T47D (cell line): ENCODE measurements around the gene CGNL1.

Experiments
- DNase-seq, 2 experiments: peaks; one replicate each; pipeline versions ENCODE4 v3.0.0 to v3.0.0-alpha.2; 2011 to 2012; ENCODE audit warnings: low read depth in 1 of 2, low spot score in 1 of 2
- JUND ChIP-seq: IDR thresholded peaks from 2 replicates; pipeline ENCODE4 v1.6.1; 2012; ENCODE audit warnings: low read depth
- in situ Hi-C: cut with HindIII; loops from 2 replicates; pipeline ENCODE4 v1.10.0; 2016; ENCODE audit warnings: low sequenced_read_pairs, low pct_unique_long_range_greater_than_20kb

CGNL1 gene

DNA sequence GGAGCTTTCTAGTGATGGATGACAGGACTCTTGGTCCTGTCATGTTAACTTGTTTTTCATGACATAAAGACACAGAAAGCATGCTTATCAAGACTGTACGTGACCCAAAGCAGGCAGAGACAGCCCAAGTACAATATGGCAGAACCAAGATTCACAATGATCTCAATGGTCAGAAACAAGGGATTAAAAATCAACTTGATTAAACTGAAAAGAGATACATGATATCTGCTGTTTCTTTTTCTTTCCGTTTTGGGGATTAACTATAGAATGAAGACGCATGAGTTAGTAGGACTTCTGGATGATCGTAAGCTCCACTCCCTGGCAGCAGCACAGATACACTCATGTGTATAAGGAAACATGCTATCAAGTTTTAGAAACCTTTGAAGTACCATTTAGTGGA lies 117.0 kb downstream of the CGNL1 start:
- in situ Hi-C loops, result no loop called here
- TF ChIP-seq JUND, result no peak
- no peak for DNase-seq

GRCh38 chr15:57494581-57494980 lies 118.3 kb downstream of the CGNL1 start:
- in situ Hi-C loops, result no loop called here

DNA sequence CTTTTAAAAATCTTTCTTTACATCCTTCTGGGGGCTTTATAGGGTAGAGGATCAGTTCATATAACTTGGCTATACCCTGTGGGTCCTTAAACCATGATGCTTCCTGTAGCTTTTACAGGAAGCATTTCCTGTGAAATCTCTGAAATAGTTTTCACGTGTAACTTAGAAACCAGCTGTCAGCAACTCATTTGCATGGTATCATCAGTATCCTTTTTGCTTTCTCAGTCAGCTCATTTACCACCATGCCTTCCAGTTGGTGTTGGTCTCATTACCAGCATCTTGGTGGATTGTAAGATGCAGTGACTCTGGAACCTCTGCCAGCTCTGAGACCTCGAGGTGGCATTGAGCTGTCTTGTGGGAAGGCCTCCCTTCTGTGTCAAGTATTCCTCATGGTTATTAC lies 118.7 kb downstream of the CGNL1 start:
- TF ChIP-seq JUND, result no peak
- in situ Hi-C loops, result no loop called here
- no peak for DNase-seq

More at GRCh38 chr15:57494581-57494980, 118.3 kb downstream of the CGNL1 start:
- no peak for DNase-seq
- TF ChIP-seq JUND, result no peak

DNA sequence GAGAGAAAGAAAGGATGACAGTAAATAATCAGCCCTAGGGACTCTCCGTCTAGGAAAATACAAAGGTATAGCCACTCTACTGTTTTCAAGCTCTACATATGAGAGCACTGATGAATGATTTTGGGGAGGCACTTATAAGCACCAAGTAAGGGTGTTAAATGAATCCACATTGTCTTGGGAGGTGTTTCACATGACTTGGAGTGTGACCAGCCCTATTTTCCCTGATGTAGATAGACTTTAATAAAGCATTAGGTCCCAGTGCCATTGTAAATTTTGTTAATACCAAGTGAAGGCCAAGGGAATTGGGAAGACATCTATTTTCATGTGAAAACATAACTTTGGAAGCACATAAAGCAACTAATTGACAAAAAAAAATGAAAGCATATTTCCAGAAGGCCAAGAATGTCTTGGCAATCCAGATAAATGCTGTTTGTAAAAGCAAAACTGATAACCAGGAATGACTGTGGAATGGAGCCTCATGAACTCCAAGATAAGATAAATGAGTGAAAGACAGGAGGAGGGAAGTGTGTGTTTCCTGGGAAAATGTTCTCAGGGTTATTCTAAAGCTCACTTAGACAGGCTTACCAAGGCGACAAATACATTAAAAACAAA lies 119.4 kb downstream of the CGNL1 start:
- no peak for TF ChIP-seq JUND
- no peak for DNase-seq
- in situ Hi-C loops, result no loop called here

- in situ Hi-C loops, result no loop called here
These were observed 120.3 kb downstream of the CGNL1 start for GRCh38 chr15:57496594-57496945.

DNA sequence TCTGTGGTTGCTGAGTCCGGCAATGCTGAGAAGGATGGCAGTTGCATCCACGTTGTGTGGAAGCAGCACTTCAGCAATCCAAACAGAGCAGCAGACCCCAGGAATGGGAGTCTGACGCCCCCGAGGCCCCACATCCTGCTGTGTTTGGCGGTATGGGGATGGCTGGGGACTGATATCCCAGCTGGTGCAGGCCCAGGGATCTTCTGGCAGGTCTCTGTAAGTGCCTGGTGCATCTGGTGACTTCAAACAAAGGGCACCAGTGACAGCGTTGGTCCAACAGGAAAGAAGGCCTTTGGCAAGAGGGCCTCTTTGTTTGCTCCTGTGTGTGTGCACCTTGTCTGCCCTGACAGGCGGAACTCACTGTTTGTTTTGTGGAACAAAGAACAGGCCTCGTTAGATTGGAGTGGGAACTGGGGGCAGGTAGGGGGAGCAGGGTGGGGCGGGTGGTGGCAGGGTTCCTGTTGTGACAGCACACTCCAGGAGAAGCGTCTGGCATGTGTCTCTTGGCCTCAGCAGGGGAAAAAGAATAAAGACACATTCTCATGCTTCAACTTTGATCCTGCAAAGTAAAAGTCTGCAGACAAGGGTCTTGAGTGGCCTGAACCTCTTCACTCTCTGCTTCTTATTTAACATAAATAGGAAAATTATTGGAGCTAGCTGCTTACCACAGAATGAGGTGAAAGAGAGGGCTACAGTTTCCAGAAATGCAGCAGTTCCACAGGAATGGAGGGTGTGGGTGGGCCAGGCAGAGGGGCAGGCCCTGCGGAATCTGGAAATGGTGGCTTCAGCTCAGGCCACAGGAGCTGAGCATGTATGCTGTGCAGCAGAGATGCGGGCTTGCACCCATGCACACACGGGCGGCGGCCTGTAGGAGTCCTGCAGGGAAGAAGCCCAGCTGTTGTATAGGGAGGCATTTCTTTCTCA lies 120.9 kb downstream of the CGNL1 start:
- in situ Hi-C loops, result no loop called here
- no peak for TF ChIP-seq JUND
- peak in 1 of 2 experiments; percentile 75 for DNase-seq

More at GRCh38 chr15:57496594-57496945, 120.3 kb downstream of the CGNL1 start:
- TF ChIP-seq JUND, result no peak
- DNase-seq, result no peak

GRCh38 chr15:57500256-57500655 lies 124.0 kb downstream of the CGNL1 start:
- in situ Hi-C loops, result no loop called here
- TF ChIP-seq JUND, result no peak

GRCh38 chr15:57500979-57501576 lies 124.8 kb downstream of the CGNL1 start:
- in situ Hi-C loops, result no loop called here
- TF ChIP-seq JUND, result no peak
- no peak for DNase-seq

More at GRCh38 chr15:57500256-57500655, 124.0 kb downstream of the CGNL1 start:
- DNase-seq, result no peak

GRCh38 chr15:57502116-57502515 lies 125.8 kb downstream of the CGNL1 start:
- TF ChIP-seq JUND, result no peak
- in situ Hi-C loops, result no loop called here
- no peak for DNase-seq

DNA sequence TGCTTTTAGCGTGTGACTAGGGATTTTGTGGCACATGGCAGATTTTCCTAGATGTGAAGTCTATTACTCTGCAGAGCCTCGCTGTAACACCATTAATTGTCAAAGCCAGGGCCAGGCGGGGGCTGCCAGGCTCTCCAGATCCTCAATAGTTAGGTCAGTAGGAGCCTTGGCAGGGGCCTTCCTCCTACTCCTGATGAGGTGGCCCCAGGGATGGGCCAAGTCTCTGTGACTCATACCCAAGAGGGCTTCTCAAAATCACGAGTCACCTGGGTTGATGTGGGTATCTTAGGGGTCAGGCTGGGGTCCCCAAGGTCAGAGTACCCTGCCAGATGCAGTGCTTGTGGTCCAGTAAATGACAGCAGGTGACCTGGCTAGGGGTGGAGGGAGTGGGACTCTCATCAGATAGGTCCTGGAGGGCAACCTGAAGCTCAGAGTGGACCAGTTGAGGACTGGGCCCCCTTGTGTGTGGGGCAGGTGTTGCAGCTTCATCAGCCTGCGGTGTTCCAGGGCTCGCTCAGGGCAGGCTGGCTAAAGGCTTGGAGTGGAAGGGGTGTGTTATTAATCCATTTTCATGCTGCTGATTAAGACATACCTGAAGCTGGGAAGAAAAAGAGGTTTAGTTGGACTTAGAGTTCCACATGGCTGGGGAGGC lies 126.9 kb downstream of the CGNL1 start:
- TF ChIP-seq JUND, result no peak
- in situ Hi-C loops, result no loop called here
- peak in 1 of 2 experiments; percentile 22 for DNase-seq

- no peak for DNase-seq
- in situ Hi-C loops, result no loop called here
- TF ChIP-seq JUND, result no peak
These were observed 127.8 kb downstream of the CGNL1 start for GRCh38 chr15:57503911-57504598.

- DNase-seq, result no peak
- in situ Hi-C loops, result no loop called here
- no peak for TF ChIP-seq JUND
These were observed 128.3 kb downstream of the CGNL1 start for GRCh38 chr15:57504599-57504940.
